GM20431 (cell line): ENCODE results near the gene FARP1.

Experiments
- in situ Hi-C: fragments of 300-500 bp; cut with MseI, MboI; formaldehyde crosslinking; loops from one replicate; pipeline ENCODE4 v1.15.0; 2020; ENCODE audit warnings: low sequenced_read_pairs; ENCODE audit not compliant: unreplicated experiment

Gene FARP1

DNA sequence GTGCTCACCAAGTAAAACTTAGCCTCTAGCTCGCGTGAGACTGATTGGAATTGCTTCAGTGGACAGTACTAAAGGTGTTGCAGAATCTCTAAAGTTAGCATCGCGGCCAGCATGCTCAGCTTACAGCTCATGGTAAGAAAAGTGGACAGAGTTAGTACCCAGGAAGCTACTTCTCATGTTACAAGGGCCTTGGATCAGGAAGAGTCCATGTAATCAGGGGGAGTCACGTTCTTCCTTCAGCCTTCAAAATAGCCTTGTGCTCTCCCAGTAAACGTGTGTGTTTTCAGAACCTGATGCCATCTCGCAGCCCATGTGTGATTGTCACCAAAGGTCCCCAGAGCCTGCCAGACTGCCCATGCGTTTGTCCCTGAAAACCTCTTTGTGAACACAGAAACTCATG lies 230.0 kb downstream of the FARP1 start:
- in situ Hi-C loops = no loop called here

GRCh38 chr13:98374750-98375149 lies 231.9 kb downstream of the FARP1 start:
- in situ Hi-C loops = no loop called here

DNA sequence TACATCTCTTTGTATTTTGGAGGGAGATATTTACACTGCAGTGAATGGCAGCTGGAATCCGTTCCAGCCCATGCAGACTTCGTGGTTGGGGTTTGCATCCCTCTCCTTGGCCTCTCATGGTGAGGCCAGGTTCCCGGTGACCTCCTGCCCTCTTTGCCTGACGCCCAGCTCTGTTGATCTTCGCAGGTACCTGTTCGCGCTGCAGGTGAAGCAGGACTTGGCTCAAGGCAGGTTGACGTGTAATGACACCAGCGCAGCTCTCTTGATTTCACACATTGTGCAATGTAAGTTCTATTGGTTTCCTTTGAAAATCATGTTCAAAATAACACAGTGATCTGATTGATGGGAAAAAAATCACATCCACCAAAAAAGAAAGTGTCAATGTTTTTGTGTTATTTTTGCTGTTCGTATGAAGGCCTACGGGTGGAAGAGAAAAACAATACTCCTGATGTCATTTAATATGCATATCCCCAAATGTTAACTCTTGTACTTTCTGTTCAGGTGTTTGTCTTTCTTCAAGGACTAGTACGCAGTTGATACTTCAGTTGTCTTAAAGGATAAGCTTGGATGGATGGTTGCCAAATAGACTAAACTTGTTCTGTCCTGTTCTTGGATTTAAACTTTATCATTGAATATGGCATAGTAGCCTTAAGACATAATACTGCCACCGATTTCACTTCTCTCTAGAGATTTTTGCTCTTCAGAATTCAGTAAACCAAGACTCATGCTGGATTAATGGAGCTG lies 234.9 kb downstream of the FARP1 start:
- in situ Hi-C loops = no loop called here

GRCh38 chr13:98384739-98385138 lies 241.8 kb downstream of the FARP1 start:
- in situ Hi-C loops = no loop called here

DNA sequence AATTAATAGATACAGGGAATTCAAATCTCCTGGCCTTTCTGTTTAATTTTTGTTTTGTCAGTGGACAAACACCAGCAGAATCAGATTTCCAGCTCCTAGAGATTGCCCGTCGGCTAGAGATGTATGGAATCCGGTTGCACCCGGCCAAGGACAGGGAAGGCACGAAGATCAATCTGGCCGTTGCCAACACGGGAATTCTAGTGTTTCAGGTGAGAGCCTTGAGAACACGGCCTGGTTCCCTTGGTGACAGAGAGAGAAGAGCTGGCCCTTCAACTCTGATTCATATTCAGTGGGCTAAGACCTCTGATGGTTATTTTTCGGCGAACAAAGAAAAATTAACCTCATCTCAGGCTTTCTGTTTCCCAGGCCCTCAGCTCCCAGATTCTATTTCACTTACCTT lies 242.7 kb downstream of the FARP1 start:
- in situ Hi-C loops = no loop called here

- in situ Hi-C loops = no loop called here
These were observed 243.7 kb downstream of the FARP1 start for GRCh38 chr13:98386637-98387036.

- in situ Hi-C loops = no loop called here
These were observed 246.4 kb downstream of the FARP1 start for GRCh38 chr13:98389319-98389718.

- in situ Hi-C loops = no loop called here
These were observed 247.3 kb downstream of the FARP1 start for GRCh38 chr13:98390086-98390715.

DNA sequence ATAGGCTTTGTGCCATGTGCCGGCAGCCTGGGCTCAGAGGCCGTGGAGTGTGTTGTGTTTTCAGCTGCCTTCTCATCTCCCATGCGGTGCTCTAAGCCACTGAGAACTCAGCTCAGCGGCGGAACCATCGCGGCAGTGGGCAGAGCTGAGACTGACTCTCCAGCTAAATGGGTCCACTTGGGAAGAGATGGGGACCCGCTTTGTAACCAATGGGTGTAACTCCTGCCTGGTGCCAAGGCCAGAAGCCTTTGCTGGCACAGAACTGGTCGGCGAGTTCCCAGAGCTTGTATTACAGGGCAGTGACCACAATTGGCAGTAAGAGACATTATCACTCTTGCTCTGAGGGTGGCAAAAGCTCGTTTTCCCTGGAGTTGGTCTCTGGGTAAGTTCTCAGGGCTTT lies 251.0 kb downstream of the FARP1 start:
- in situ Hi-C loops = no loop called here

- in situ Hi-C loops = no loop called here
These were observed 252.1 kb downstream of the FARP1 start for GRCh38 chr13:98394820-98395510.

DNA sequence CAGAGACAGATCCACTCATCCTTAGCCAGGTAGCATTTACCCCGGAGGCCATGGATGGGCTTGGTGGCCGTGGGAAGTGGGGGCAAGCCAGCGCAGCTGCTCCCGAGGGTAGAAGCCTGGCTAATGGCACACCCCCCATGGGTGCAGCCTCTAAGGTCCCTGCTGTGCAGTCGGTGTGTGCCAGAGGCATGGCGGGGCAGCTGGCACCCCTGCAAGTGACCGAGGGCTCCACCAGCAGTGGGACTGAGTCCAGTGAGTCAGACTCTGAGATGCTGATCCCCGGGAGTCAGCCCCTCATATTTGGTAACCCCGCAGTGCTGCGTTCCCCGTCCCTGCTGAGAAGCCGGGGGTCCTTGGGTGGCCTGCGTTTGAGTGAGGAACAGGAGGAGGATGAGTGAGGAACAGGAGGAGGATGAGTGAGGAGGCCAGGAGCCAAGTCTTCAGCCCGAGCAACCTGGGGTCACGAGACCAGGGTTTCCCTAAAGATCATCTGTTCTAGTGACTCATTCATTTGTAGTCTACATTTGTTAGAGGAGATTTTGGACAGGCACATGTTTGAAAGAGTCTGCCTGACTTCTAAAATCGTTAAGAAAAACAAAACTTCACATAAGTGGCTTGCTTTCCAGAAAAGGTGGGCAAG lies 253.3 kb downstream of the FARP1 start:
- in situ Hi-C loops = no loop called here

DNA sequence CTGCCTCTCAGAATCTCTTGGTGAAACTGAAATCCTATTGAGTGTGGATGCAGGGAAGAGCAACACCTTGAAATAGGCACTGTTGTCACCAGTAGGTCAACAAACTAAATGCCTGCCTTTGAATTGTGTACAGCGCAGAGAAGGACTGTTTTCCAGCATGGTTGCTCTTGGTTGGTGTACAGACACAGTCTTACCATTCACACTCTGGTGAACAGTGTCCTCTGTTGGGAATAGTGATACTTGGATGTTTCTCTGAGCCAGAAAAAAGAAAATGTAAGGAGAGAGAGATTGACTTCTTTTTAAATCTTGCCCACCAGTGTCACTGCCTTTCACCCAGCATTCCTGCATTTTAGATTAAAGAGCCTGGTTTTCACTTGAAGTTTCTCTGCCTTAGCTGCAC lies 254.3 kb downstream of the FARP1 start:
- in situ Hi-C loops = no loop called here

DNA sequence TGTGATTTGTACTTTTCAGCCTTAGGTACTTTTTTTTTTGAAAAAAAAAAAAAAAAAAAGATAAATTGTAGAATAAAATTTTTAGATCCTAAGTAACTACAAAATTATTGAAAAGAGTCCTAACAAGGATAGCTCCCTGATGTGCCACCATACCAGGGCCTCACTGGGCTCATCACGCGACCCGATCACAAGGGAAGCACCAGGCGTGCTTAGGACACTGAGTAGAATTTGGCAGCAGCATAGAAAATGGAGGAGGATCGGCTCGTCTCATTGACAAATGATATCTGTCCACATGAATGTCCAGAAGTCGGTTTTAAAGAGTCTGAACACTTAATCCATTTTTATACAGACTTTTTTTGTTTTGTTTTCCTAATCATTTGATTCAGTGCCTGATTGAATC lies 255.0 kb downstream of the FARP1 start:
- in situ Hi-C loops = no loop called here

DNA sequence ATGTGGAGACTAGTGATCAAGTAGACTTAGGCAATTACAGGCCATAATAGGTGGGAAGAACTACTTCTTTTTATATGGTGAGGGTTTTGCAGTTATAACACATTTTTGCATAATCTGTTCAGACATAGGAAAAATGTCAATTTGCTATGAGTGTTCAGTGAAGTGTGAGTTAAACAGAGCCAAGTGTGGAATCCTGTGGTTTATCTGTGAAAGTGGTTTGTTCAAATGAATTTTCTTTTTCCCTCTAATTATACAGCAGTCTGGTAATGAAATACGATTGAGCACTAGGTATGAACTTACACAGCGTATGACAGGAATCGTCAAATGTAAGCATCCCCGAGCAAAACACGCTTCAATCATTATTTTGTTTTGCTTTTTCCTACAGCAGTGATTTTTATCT lies 255.7 kb downstream of the FARP1 start:
- in situ Hi-C loops = no loop called here

GRCh38 chr13:98399756-98400155 lies 256.9 kb downstream of the FARP1 start:
- in situ Hi-C loops = no loop called here

- in situ Hi-C loops = no loop called here
These were observed 259.0 kb downstream of the FARP1 start for GRCh38 chr13:98401934-98402333.

GRCh38 chr13:98403076-98403475 lies 260.2 kb downstream of the FARP1 start:
- in situ Hi-C loops = no loop called here

- in situ Hi-C loops = no loop called here
These were observed 262.2 kb downstream of the FARP1 start for GRCh38 chr13:98405107-98405571.

- in situ Hi-C loops = no loop called here
These were observed 262.9 kb downstream of the FARP1 start for GRCh38 chr13:98405690-98406344.

- in situ Hi-C loops = no loop called here
These were observed 263.5 kb downstream of the FARP1 start for GRCh38 chr13:98406427-98406826.
